ENCODE measurements around the gene STX18.
A peak's percentile ranks its signal among the peaks of the same experiment; 100 is the strongest.
"Not testable (repeated sequence)": the region's sequence is repeated elsewhere in the genome, so short reads cannot be mapped to it uniquely, and the experiment has no call there.

Gene STX18

DNA sequence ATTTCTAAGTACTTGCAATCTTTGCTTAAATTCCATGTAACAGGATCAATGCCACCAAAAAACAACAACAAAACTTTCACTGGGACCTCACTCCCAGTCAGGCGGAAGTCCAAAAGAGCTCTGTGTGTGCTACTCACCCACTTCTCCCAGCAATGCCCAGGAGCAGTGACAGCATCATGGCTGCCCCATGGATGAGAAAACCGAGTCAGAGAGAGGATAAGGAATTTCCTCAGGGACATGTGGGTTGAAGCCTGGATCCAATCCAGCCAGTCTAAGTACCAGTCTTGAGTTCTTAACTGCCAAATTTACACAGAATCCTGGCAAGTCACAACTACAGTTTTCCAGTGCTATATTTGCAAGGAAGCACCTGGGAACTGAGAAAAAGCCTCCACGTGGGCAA lies 64.5 kb downstream of the STX18 start:
- no peak for DNase-seq

DNA sequence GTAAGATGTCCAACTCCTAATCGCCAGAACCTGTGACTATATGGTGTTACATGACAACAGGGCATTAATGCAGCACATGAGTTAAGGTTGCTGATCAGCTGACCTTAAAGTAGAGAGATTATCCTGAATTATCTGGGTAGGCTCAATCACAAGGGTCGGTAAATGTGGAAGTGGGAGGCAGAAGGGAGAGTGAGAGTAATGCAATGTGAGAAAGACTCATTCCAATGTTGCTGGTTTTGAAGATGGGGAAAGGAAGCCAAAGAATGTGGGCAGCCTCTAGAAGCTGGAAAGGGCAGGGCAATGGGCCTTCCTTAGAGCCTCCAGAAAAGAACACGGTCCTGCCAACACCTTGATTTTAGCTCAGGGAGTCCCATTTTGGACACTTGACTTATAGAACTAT lies 67.4 kb downstream of the STX18 start:
- no peak for DNase-seq

DNA sequence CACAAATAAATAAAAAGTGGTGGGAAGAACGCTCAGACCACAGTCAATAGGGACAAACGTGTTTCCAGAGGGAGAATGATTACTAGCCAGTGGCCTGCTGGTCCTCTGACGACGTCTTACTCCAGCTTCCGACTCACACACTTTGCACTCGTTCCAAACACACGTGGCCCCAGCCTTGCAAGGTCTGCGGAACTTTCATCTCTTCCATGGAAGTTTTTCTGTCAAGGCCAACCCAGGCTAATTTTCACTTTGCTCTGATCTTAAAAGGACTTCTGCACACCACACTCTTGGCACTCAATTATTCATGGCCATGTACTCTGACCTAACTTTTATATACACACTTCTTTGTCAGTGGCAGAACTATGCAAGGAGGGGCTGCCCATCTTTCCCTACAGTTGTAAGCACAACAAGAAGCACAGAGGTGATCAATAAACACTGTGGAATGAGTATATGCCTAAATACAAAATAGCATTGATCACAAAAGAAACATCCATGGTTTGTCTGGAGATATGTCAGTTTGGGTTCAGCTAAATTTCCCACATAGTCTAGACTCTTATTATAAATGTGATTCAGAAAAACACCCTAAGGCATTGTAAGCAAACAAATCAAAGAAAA lies 69.4 kb downstream of the STX18 start:
- DNase-seq, result no peak

DNA sequence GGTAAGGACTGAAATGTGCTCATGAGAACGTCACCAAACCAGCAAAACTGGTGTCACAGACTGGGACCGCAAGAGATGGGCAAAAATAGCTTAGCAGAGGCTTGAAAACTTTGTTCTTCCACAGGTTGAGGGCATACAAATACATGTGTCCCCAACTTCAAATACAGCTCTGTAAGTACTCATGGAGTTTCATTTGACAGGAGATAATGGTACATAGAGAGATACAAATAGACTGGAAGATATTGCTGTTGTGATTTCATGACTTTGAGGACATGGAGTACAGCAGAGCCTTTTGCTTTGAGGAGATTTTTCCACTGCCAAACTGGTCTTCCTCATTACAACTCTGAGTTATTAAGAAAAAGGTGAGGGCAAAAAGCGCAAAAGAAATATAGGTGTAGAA lies 70.7 kb downstream of the STX18 start:
- DNase-seq, result no peak

DNA sequence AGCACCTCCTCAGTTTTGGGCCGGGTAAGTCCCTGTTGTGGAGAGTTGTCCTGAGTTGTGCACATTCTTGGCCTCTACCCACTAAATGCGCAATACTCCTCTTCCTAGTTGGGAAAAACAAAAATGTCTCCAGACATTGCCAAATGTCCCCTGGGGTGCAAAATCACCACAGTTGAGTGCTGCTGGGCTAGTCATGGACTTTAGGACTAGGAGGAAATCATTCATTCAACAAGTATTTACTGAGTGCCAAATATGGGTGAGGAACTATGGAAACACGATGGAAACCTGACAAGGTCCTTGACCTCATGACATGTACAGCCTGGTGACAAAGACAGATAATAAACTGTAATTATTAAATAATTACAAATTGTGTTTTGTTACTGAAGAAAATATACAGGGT lies 71.6 kb downstream of the STX18 start:
- no peak for DNase-seq

DNA sequence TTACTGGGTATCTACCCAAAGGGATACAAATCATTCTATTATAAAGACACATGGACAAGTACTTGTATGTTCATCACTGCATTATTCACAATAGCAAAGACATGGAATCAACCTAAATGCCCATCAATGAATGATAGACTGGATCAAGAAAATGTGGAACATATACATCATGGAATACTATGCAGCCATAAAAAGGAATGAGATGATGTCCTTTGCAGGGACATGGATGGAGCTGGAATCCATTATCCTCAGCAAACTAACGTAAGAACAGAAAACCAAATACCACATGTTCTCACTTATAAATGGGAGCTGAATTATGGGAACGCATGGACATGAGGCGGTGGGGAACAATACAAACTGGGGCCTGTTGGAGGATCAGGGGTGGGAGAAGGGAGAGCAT lies 76.6 kb downstream of the STX18 start:
- DNase-seq, result not testable (repeated sequence)

DNA sequence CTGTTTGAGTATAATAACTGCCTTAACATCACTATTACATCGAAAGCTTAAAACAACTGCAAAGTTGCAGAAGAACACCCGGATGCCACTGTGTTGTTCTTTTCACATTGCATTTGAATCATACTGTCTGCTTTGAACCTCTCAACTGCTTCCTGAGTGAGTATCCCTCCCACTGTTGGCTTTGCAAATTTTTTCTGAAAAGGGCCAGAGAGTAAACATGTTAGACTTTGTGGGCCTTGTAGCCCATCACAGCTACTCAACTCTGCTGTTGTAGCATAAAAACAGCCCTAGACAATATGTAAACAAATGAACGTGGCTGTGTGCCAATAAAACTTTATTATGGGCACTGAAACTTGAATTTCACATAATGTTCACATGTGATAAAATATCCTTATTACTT lies 78.9 kb downstream of the STX18 start:
- peak; percentile 9 for DNase-seq

DNA sequence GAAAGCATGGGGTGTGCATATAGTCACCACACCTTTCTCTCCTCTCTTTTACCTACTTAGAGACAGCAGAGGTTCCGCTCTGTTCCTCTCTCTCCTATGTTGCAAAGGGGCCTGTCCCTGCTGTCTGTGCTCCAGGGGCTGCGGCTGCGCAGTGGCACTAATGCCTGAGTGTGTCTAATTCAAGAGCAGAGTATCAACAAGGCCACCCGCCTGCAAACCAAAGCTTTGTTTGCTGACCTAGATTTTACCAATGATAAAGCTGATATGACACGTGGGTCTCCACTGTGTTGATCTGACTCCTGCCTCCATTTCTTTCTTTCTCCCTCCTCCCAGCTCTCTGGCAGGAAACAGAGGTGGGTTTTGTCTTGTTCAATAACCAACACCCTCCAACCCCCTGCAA lies 80.0 kb downstream of the STX18 start:
- DNase-seq, result peak; percentile 75

DNA sequence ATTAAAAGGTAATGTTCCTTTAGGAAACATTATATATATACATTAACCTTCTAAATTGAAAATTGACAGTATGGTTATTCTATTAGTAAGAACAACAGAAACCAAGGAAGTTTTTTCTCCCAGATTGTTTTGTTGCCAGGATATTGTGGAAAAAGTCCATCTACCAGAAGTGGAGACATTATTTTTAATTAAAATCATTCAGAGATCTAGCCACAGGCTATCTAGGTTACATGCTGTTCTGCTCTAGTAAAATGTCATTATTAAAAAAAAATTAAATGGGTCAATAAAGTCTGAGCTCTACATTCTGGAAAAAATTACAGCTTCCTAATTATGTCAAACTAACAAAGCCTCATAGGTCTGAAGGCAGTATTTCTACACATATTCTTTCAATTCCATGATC lies 80.7 kb downstream of the STX18 start:
- no peak for DNase-seq

DNA sequence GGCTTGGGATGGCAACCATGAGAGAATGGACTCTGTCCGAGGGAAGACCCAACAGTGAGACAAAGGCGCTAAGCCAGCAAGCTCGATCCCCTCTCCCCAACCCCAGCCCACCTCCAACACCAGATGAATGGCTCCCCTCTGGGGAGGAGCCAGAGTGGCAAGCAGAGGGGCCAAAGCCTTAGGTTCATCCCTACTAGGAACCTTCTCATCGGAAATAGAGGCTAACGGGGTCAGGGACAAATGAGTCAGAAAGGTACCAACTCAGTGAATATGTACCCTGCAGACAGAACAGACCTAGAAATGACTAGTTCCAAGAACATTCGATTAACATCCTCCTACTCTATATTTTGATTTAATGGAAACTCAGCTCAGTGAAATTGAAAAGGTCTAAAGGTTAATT lies 81.1 kb downstream of the STX18 start:
- peak; percentile 4 for DNase-seq

DNA sequence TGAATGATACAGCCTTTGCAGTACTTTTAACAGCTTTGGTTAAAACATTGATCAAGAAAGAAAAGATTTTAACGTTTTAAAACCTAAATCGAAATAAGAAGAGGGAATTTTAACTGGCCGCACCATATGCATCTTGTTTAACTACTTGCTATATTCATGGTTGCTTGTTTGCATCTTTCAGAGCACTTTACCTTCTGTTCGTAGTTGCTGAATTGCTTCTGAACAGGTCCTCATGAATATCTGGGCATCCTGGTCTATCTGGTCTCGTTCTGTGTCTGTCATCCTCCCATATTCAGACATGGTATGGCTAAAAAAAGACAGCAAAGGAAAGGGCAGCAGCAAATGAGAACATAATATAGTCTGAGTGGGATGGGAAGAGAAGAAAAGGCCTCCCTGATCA lies 82.7 kb downstream of the STX18 start:
- DNase-seq, result no peak

DNA sequence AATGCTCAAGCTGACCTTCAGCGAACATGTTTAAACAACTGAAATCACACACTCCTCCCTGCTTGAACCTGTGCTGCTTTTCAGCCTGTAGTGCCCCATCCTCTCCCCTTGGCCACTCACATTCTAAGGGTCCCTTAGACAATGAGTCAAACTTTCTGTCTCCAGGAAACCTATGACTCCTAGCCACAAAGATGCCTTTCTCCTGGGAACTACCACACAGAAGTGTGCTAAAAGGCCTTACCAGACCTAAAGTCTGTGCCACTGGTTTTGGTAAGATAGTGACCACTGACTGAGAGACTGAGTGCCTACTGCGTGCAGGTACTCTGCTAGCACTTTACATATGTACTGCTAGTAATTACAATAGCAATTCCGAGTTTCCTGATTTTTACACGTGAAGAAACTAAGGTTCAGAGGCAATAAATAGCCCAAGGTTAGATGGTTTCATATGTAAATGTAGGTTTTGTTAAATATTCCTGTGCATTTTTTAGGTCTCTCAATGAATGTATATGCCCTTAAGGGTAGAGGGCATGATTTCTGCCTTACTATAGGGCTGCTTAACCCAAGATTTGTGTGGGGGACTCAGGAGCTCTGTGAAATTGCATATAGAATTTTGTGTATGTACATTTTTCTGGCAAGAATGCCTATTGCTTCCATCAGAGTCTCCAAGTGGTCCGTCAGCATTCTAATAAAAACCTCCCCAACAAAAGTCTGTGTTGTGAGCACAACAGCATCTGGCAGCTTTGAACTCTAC lies 83.9 kb downstream of the STX18 start:
- DNase-seq, result no peak

DNA sequence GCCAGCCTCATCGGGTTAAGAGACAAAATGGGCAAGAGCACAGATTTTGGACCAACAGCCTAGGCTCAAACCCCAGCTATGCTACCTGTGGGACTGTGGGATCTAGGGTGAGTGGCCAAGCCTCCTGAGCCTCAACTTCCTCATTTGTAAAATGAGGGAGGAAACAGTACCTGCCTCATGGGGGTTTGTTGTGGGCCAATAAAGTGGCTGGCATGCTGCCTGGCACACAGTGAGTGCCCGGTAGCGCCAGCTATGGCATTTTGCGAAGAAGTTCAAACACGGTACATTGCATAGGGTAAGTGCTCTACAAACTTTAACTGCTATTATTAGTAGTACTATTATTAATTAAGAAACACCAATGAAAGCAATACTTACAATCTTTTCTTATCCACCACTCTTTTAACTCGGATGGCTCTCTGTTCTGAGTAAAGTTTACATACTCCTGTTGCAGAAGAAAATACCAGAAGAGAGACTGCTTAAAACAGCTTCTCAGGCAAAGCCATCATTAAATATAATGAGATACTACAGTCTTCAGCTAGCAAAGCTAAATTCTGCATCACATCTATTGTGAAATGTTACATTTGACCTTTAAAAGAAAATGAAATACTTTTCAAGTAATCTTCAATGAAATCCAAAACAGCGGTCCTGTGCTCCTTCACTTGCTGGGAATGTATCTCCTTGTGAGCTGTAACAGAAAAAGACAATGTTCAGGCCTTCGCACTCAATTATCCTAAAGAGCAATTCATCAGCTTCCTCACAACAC lies 84.9 kb downstream of the STX18 start:
- DNase-seq, result no peak

DNA sequence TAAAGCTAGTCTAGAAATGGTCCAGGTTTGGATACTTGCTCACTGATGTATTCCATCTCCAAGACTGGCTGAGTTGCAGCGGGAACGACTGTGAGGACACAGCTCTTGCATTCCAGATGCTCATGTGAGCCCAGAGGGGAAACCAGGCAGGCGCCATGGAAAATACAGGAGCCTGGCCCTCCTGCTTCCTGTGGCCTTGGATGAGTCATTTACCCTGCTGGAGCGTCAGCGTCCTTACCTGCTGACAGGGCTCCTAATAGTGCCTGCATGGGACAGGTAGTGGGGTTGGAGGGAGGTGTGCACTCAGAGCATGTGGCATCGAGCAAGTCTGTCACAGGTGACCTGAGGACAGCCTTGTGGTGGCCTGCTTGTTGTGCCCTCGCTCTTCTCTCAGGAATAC lies 85.5 kb downstream of the STX18 start:
- no peak for DNase-seq

DNA sequence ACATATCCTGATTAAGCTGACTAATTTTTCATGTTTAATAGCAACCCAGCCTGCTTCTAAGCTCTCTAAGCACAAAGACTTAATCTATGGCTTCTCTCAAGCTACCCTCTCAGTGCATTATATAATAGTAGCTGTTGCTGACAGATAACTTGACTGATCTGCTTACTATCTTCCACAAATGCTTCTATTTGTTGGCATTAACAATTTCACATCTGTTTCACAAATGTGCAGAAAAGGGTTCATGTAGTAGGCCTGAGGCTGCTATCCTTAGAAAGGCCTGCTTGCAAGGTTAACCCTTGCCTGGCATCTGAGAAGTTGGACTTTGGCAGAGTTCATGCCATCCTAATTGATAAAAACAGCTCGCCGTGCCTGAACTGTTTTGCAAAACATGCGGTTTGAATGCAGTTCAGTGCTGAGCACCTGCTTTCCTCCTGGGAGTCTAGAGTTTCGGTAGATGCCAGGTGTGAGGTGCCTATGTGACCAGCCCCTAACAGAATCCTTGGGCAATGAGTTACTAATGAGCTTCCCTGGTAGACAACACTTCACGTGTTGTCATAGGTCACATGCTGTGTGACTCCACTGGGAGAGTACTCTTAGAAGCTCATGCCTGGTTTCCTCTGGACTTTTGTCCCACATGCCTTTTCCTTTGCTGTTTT lies 86.5 kb downstream of the STX18 start:
- DNase-seq, result no peak

DNA sequence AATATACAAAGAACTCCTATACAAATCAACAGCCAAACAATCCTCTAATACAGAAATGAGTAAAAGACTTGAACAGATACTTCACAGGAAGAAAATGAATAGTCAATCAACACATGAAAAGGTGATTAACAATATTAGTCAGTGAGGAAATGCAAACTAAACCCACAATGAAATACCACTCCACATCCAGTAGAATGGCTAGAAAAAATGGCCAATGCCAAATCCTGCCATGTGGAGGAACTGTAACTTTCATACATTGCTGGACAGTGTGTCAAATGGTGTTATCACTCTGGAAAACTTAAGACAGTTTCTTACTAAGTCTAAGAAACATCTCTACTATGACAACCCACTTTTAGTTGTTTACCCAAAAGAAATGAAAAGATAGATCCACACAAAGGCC lies 95.4 kb downstream of the STX18 start:
- DNase-seq, result no peak

DNA sequence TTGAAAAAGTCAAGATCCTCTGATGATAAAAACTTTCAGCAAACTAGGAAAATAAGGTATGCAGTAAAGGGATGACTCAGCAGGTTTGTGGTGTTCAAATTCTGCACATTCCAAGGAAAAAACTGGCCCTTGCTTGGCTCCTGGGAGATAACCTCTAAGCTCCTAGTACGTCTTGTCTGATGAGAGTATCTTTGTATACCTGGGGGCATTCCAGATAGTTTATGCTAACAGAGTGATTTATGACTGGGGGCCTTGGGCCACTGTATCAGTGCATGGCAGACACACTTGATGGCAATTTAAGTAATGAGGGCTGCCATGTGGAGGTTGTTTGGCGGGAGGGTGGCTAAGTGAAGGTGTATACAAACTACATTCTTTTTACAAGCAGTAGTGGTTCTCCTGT lies 98.0 kb downstream of the STX18 start:
- no peak for DNase-seq

DNA sequence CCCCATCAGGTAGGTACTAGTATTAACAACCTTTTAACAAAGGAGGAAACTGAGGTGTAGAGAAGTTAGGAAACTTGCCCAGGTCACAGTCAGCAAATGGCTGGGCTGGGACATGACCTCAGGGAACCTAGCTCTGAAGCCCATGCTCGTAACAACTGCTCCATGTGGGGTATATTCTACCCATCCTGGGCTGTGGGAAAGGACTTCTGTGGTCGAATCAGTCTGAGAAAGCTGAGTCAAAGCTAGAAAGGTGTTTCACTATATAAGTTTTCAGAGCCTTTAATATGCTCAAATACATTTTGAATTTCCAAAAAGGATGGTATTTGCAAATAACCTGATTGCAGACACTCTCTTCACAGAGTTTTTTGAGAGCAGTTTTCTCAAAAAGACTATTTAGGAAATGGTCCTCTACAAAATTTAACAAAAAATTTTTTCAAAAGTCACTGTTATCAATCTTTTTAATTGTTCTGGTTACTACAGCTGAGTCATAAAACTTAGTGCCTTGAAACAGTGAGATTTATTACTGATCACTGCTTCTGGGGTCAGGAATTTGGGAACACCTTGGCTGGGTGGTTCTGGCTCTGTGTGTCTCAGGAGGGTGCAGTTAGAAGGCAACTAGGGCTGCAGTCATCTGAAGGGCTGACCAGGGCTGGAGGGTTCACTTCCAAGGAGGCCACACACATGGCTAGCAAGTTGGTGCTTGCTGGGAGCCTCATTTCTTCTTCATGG lies 101.4 kb downstream of the STX18 start:
- DNase-seq, result no peak

DNA sequence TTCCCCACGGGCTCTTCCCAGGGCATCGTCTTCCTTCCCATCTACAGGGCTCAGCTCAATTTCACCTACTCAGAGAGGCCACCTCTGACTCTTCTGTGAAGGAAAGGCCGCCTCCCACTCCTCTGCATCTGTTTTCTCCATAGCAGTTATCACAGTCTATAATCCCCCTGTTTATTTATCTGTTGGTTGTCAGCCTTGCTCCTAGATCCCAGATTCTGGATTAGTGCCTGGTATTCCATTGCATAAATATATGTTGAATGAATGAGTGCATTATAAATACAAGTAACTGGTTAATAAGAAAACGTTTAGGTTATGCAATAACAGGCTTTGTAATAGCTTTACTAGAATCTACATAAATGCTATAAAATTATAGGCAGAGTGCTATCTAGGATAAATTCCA lies 102.1 kb downstream of the STX18 start:
- DNase-seq, result no peak

DNA sequence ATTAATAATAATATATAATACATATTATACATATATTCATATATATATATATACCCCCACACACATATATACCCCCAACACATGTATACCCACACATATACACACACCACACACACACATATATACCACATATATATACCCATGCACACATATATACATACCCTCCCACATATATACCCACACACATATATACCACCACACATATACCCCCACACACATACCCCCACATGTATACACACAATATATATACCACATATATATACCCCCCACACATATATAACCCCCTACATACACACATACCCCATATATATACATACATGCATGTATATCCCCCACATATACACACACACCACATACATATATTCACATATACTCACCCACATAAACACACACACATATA lies 103.0 kb downstream of the STX18 start:
- DNase-seq, result no peak

DNA sequence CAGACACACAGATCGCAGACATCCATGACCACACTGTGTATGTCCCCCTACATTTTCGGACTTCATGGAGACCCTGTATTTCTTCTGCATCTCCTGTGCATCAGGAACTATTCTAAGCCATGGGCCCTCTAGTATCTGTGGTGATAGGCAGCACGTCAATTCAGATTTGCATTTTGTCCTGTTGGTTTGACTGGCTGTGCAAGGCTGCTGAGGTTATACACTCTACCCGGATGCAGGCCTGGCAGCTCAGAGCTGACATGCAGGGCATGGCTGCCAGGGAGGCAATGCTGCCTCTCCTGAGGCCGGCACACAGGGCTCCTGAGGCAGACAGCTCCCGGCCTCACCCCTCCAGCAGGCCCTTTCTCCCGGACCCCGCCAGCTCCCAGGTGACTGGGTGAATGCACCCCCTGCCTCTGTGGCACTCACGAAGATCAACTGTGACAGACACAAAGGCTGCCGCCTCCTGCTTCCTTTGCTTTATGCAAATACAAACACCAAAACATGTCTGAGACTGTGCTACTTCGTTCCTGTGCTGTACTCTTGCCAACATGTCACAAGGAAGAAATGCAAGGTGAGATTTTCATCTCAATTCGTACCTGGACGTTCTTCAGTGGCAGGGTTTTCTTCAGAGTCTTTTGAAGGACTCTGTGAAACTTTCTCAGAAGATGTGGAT lies 103.9 kb downstream of the STX18 start:
- DNase-seq, result no peak

DNA sequence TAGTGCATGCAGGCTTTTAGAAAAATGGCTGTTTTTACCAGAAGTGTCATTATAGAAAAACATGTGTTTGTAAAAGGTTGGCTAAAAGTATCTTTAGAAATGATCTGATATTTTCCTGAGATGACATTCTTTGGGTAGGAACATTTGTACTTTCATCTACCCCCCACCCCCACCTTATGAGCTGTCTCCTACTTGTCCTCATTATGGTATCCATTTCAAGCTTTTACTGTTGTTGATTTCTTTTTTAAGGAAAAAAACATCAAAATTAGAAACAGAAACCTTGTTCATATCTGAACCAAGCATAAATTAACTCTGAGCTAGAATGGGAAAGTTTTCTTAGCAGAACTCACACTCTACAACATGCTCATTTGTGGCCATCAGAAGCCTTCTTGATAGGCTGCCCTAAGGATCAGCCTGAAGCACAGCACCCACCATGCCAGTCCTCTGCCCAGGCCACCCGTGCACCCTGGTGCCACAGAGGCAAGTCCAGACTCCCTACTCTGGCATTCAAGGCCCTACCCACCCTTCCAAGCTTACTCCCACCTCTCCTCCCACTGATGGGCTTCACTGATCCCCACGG lies 105.5 kb downstream of the STX18 start:
- DNase-seq, result no peak
